Astrocyte of the cerebellum (primary cell): ENCODE results near the gene QSER1.

ENCODE experiments used
- DNase-seq: peaks from one replicate; pipeline ENCODE4 v3.0.0-alpha.2; 2011; ENCODE audit warnings: low read depth
- H3K4me3 ChIP-seq: 2 replicates; pipeline ENCODE4 v1.5.1; 2011; ENCODE audit warnings: mild to moderate bottlenecking, low read depth, low read length, moderate library complexity
- CTCF ChIP-seq: IDR thresholded peaks from 2 replicates; pipeline ENCODE4 v1.5.1; 2012; ENCODE audit warnings: low read length, low read depth, moderate library complexity, mild to moderate bottlenecking; ENCODE audit errors: missing control alignments
- in situ Hi-C: cut with HindIII; loops from 2 replicates; pipeline ENCODE4 v1.10.0; 2017; ENCODE audit warnings: low sequenced_read_pairs

The QSER1 gene

DNA sequence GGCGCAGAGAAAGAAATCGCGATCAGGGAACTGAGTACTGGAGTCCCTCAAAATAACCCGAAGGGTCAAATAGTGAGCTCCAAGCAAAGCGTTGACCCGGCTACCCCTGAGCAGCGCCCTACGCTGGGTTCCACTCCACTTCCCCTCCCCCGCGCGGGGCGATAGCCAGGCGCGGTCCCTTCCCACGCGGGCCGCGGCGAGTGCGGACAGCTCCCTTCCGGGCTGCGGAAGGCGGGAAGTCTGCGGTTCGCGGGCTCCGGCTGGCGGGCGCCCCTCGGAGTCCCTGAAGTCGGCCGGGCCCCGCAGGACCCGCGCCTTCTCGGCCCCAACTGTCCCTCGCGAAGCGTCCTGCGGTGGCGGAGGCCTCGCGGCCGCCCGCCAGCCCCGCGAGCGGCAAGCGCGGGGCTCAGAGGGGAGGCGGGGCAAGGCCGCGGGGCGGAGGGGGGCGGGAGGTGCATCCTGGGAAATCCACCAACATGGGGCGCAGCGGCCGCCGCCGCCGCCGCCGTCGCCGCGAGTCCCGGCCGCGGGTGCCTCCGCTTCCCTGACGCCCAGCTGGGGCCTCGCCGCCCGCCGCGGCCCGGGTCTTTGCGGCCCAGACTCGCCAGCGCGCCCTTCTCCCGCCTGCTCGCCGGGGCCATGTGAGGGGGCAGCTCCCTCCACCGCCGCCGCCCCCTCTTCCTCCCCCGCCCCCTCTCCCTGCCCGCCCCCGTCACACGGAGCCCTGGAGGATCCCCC lies at the start of gene QSER1:
QSER1 (plus strand) TSS at position 457 of the 738 bp plus-strand sequence. CDS start 315 bp downstream, outside the sequence.
- H3K4me3 ChIP-seq = peak within 1 kb of the TSS; percentile 76
- in situ Hi-C loops = no loop called here
- TF ChIP-seq CTCF = no peak
- no peak for DNase-seq

GRCh38 chr11:32843544-32843943 lies 49.1 kb upstream of the QSER1 start:
- no peak for TF ChIP-seq CTCF
- DNase-seq = no peak
- H3K4me3 ChIP-seq = no peak overlapping the region
- in situ Hi-C loops = no loop called here

- in situ Hi-C loops = no loop called here
- H3K4me3 ChIP-seq = no peak overlapping the region
- no peak for DNase-seq
- no peak for TF ChIP-seq CTCF
These were observed 45.1 kb upstream of the QSER1 start for GRCh38 chr11:32847511-32847910.

- no peak overlapping the region for H3K4me3 ChIP-seq
- DNase-seq = no peak
- in situ Hi-C loops = no loop called here
- no peak for TF ChIP-seq CTCF
These were observed 42.9 kb upstream of the QSER1 start for GRCh38 chr11:32849761-32850160.

DNA sequence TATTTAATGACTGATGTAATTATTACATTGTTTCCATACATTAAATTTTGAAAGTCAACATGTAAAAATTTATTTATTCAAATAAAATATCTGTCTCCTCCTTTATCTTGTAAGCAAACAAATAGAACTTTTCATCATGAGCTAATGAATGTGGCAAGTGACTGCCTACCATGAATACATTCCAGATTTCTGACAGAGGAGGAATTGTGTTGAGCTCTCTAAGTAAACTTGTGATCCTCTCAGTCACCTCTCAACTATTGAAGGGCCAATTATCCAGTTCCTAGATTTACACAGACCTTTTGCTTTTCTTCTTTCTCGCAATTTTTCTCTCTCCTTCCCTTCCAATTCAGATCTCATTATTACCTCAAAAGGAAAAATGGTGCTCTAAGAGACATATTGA lies 41.4 kb upstream of the QSER1 start:
- in situ Hi-C loops = no loop called here
- no peak for DNase-seq
- no peak overlapping the region for H3K4me3 ChIP-seq
- no peak for TF ChIP-seq CTCF

GRCh38 chr11:32852207-32852606 lies 40.4 kb upstream of the QSER1 start:
- no peak for TF ChIP-seq CTCF
- peak; percentile 45 for DNase-seq
- in situ Hi-C loops = no loop called here

More at GRCh38 chr11:32852207-32852606, 40.4 kb upstream of the QSER1 start:
- no peak overlapping the region for H3K4me3 ChIP-seq
